ENCODE results near the gene PRKD1. TPM values are rescaled to one million over a fixed set of nuclear protein-coding genes. Genes with fewer than 3 reads are reported as not detected.

Gene PRKD1
- total and polyA plus RNA-seq, 2 of the 13 experiments (the other 11 are each of a cell fraction or from before 2014, with no cell fraction given), result 0.22 to 1.3 TPM

DNA sequence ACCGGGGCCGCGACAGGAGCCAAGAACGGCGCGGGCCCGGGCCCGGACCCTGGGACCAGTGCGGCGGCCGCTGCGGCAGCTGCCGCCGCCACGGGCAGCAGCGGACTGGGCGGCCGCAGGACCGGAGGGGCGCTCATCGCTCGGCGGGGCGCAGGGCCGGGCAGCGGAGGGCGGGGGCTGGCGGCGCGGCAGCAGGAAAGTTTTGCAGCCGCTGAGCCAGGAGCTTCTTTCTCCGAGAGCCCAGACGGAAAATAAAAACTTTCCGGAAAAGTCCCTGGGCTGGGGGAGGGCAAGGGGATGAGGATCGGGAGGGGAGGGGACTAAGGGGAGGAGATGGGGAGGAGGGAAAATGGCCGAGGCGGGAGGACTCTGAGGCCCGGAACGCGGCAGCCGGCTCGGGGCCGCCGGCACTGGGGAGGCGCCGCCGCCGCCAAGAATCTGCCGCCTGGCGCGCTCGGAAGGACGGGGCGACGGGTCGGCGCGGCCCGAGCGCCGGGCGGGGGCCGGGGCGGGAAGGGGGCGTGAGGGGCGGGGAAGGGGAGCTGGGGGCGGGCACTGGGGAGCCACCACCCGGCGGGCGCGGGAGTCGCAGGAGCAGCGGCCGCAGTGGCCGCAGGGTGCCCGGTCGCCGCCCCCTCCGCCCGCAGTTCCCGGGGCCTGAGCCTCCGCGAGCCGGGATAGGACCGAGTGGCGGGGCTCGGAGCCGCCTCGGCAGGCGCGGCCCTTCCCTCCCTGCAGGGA is at the start of gene PRKD1 (continued):
- no peak for TF ChIP-seq MTERF4 (CRISPR knock-in tag; IDR thresholded peaks at IDR 0.05)
- TF ChIP-seq AHR (CRISPR knock-in tag; IDR thresholded peaks at IDR 0.05), result no peak
- peak; percentile 13; the same call in 1 of the 2 replicates for TF ChIP-seq ATF7-NPFF (CRISPR knock-in tag; IDR thresholded peaks at IDR 0.05; ENCODE audit: low read depth)
- no peak for TF ChIP-seq NR3C1 (CRISPR knock-in tag; IDR thresholded peaks at IDR 0.05)
- peak; percentile 30; the same call in 1 of the 2 replicates for TF ChIP-seq SALL1 (CRISPR knock-in tag; IDR thresholded peaks at IDR 0.05)
- 0 out of 2 replicates have a peak, but pooled peaks have one; percentile 39 for TF ChIP-seq TAF1 (CRISPR knock-in tag; IDR thresholded peaks at IDR 0.05)
- 0 out of 2 replicates have a peak, but pooled peaks have one; percentile 35 for TF ChIP-seq ZNF275 (CRISPR knock-in tag; IDR thresholded peaks at IDR 0.05; ENCODE audit: borderline replicate concordance)
- TF ChIP-seq XRCC5 (optimal IDR thresholded peaks at IDR 0.05; ENCODE audit: low read length), result peak; percentile 17
- no peak for TF ChIP-seq TOE1 (CRISPR knock-in tag; IDR thresholded peaks at IDR 0.05)
- TF ChIP-seq EED (CRISPR knock-in tag; IDR thresholded peaks at IDR 0.05), result no peak
- no peak; the same call in 1 of the 2 replicates for TF ChIP-seq ZNF33B (CRISPR knock-in tag; IDR thresholded peaks at IDR 0.05)
- peak; percentile 71 for TF ChIP-seq YY1 (IDR thresholded peaks at IDR 0.05; ENCODE audit: insufficient read depth, insufficient replicate concordance, low read depth, low read length)
- no peak for TF ChIP-seq ZNF792 (CRISPR knock-in tag; IDR thresholded peaks at IDR 0.05)
- TF ChIP-seq ZNF33A (CRISPR knock-in tag; IDR thresholded peaks at IDR 0.05; ENCODE audit: borderline replicate concordance), result no peak
- TF ChIP-seq PCBP1 (IDR thresholded peaks at IDR 0.05; ENCODE audit: borderline replicate concordance, low read depth, low read length), result peak; percentile 45; the same call in 1 of the 2 replicates
- TF ChIP-seq ZMAT3 (CRISPR knock-in tag; conservative IDR thresholded peaks at IDR 0.05), result no peak
- peak; percentile 97 for TF ChIP-seq ZNF263 (CRISPR knock-in tag; IDR thresholded peaks at IDR 0.05)
- TF ChIP-seq KDM2A (CRISPR knock-in tag; IDR thresholded peaks at IDR 0.05; ENCODE audit: borderline replicate concordance, low read depth), result peak; percentile 51; the same call in 1 of the 2 replicates
- 0 out of 2 replicates have a peak, but pooled peaks have one; percentile 50 for TF ChIP-seq DNMT1 (CRISPR knock-in tag; IDR thresholded peaks at IDR 0.05)
- TF ChIP-seq ARNT2 (CRISPR knock-in tag; IDR thresholded peaks at IDR 0.05; ENCODE audit: low read depth), result no peak
- TF ChIP-seq, protein P1, sequence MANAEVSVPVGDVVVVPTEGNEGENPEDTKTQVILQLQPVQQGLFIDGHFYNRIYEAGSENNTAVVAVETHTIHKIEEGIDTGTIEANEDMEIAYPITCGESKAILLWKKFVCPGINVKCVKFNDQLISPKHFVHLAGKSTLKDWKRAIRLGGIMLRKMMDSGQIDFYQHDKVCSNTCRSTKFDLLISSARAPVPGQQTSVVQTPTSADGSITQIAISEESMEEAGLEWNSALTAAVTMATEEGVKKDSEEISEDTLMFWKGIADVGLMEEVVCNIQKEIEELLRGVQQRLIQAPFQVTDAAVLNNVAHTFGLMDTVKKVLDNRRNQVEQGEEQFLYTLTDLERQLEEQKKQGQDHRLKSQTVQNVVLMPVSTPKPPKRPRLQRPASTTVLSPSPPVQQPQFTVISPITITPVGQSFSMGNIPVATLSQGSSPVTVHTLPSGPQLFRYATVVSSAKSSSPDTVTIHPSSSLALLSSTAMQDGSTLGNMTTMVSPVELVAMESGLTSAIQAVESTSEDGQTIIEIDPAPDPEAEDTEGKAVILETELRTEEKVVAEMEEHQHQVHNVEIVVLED (CRISPR knock-in tag; IDR thresholded peaks at IDR 0.05; ENCODE audit: borderline replicate concordance), result no peak
- no peak for TF ChIP-seq SNRNP70 (IDR thresholded peaks at IDR 0.05; ENCODE audit: low read depth, low read length)
- peak; percentile 48; the same call in 1 of the 2 replicates for TF ChIP-seq ZNF788 (CRISPR knock-in tag; IDR thresholded peaks at IDR 0.05; ENCODE audit: borderline replicate concordance)
- 0 out of 2 replicates have a peak, but pooled peaks have one; percentile 8 for TF ChIP-seq KMT2B (CRISPR knock-in tag; IDR thresholded peaks at IDR 0.05)
- TF ChIP-seq, protein P2, sequence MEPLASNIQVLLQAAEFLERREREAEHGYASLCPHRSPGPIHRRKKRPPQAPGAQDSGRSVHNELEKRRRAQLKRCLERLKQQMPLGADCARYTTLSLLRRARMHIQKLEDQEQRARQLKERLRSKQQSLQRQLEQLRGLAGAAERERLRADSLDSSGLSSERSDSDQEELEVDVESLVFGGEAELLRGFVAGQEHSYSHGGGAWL (CRISPR knock-in tag; IDR thresholded peaks at IDR 0.05), result peak; percentile 44; the same call in 1 of the 2 replicates
- TF ChIP-seq MXI1 (IDR thresholded peaks at IDR 0.05; ENCODE audit: borderline replicate concordance, low read depth, low read length), result no peak
- TF ChIP-seq HNRNPL (IDR thresholded peaks at IDR 0.05; ENCODE audit: low read depth, low read length), result 0 out of 2 replicates have a peak, but pooled peaks have one; percentile 15

All from HepG2 (cell line).